Esophagus muscularis mucosa (tissue), 4 donors: ENCODE results near the gene DNAJA2. TPM values are rescaled to one million over a fixed set of nuclear protein-coding genes. Genes with fewer than 3 reads are reported as not detected.

Experiments
- DNase-seq: peaks from one replicate; pipeline ENCODE4 v3.0.0-alpha.2; 2017; ENCODE audit errors: extremely low spot score
- H3K27ac ChIP-seq, 4 donors: fragments of 200-600 bp; sonication (generic); replicated peaks in 1 of 4; 1 replicate in 3 of 4; 2 replicates in 1 of 4; pipeline ENCODE4 v1.5.1; 2016 to 2019; ENCODE audit warnings: mild to moderate bottlenecking in 1 of 4
- H3K27me3 ChIP-seq, 4 donors: fragments of 200-600 bp; sonication (generic); one replicate each; pipeline versions ENCODE4 v1.5.1 to v1.6.0; 2016 to 2019
- H3K36me3 ChIP-seq, 4 donors: fragments of 200-600 bp; sonication (generic); one replicate each; pipeline ENCODE4 v1.5.1; 2016 to 2019
- H3K4me1 ChIP-seq, 4 donors: fragments of 200-600 bp; sonication (generic); one replicate each; pipeline ENCODE4 v1.5.1; 2016 to 2019
- H3K4me3 ChIP-seq, 4 donors: fragments of 200-600 bp; sonication (generic); 1 replicate in 2 of 4; 2 replicates in 2 of 4; pipeline ENCODE4 v1.5.1; 2016 to 2019; ENCODE audit warnings: mild to moderate bottlenecking in 4 of 4, moderate library complexity in 1 of 4
- H3K9me3 ChIP-seq, 4 donors: fragments of 200-600 bp; sonication (generic); 1 replicate in 3 of 4; 2 replicates in 1 of 4; pipeline ENCODE4 v1.5.1; 2016 to 2019
- CTCF ChIP-seq, 3 experiments: fragments of 200-600 bp in 2 of 3; fragments of 450-650 bp in 1 of 3; sonication (generic) in 2 of 3; IDR thresholded peaks; one replicate each; pipeline ENCODE4 v1.5.1; 2017 to 2019; ENCODE audit warnings: antibody characterized with exemption in 3 of 3, mild to moderate bottlenecking in 2 of 3, moderate library complexity in 1 of 3
- EP300 ChIP-seq: sonication (generic); formaldehyde crosslinking; IDR thresholded peaks from one replicate; pipeline ENCODE4 v1.6.1; 2017; ENCODE audit warnings: antibody characterized with exemption
- POLR2A ChIP-seq: fragments of 450-650 bp; IDR thresholded peaks from one replicate; pipeline ENCODE4 v1.6.1; 2017; ENCODE audit warnings: antibody characterized with exemption, moderate library complexity, mild to moderate bottlenecking, low read depth
- POLR2AphosphoS5 ChIP-seq, 2 donors: sonication (generic); formaldehyde crosslinking; IDR thresholded peaks; one replicate each; pipeline ENCODE4 v1.6.1; 2017; ENCODE audit warnings: antibody characterized with exemption in 2 of 2
- WGBS: methylation state at CpG from one replicate; pipeline ENCODE4 v1.1.5; 2018; 5-methylcytosine and 5-hydroxymethylcytosine counted together
- intact Hi-C: fragments of 100-400 bp; cut with DNase I; formaldehyde crosslinking; loops from one replicate; pipeline ENCODE4 v1.15.1; 2023
- total RNA-seq, 4 donors: library from RNA; depleted of rRNA; stranded (reverse); fragments of >200 nt; gene quantifications; one replicate each; pipeline versions ENCODE4 v1.1.0 to v1.2.1, GENCODE V29; 2016

Gene DNAJA2
- total RNA-seq, 4 donors from 2014 or later = 48.4 to 68.2 (median 56.0) TPM

- Histone ChIP-seq H3K9me3 (no peaks in the 10 kb centered on the region), H3K27me3 (no peaks in the 10 kb centered on the region), H3K4me3 (no peak overlapping the region), H3K27ac (no peak overlapping the region), H3K4me1 (peaks cover 0 to 5% (median 0%) of the 10 kb centered on the region in 4 donors), H3K36me3 (peaks cover 6 to 59% (median 35%) of the 10 kb centered on the region in 4 donors)
- intact Hi-C loops = no loop called here
- WGBS = 78% methylated on average over 9 of the region's 9 CpGs
- no peak for TF ChIP-seq EP300
- no peak for TF ChIP-seq POLR2A
- no peak for TF ChIP-seq POLR2AphosphoS5 (IDR thresholded peaks at IDR 0.05)
- TF ChIP-seq CTCF (IDR thresholded peaks at IDR 0.05) = no peak
- no peak for DNase-seq
These were observed 52.9 kb downstream of the DNAJA2 start for GRCh38 chr16:46920402-46921068.

GRCh38 chr16:46918905-46919792, 54.3 kb downstream of the DNAJA2 start:
- no peaks in the 10 kb centered on the region for H3K9me3 ChIP-seq
- H3K4me3 ChIP-seq = no peak overlapping the region
- intact Hi-C loops = no loop called here
- H3K27ac ChIP-seq = no peak overlapping the region
- no peak for DNase-seq
- peaks cover 6 to 56% (median 28%) of the 10 kb centered on the region in 4 donors for H3K36me3 ChIP-seq
- 71% methylated on average over 16 of the region's 21 CpGs for WGBS
- H3K4me1 ChIP-seq = peaks cover 0 to 5% (median 0%) of the 10 kb centered on the region in 4 donors
- no peaks in the 10 kb centered on the region for H3K27me3 ChIP-seq
- TF ChIP-seq POLR2A (no peak), EP300 (no peak), CTCF (IDR thresholded peaks at IDR 0.05) (no peak), POLR2AphosphoS5 (IDR thresholded peaks at IDR 0.05) (no peak)

- Histone ChIP-seq H3K36me3 (peaks cover 0 to 49% (median 24%) of the 10 kb centered on the region in 4 donors), H3K9me3 (no peaks in the 10 kb centered on the region), H3K4me3 (no peak overlapping the region), H3K27ac (no peak overlapping the region), H3K4me1 (no peaks in the 10 kb centered on the region), H3K27me3 (no peaks in the 10 kb centered on the region)
- intact Hi-C loops = no loop called here
- no peak for DNase-seq
- TF ChIP-seq POLR2AphosphoS5 (IDR thresholded peaks at IDR 0.05) = no peak
- no peak for TF ChIP-seq POLR2A
- TF ChIP-seq CTCF (IDR thresholded peaks at IDR 0.05) = no peak
- no peak for TF ChIP-seq EP300
- WGBS = 77% methylated on average over 5 of the region's 11 CpGs
These were observed 55.1 kb downstream of the DNAJA2 start for GRCh38 chr16:46918400-46918799.

- Histone ChIP-seq H3K4me3 (no peak overlapping the region), H3K27ac (no peak overlapping the region), H3K36me3 (peaks cover 0 to 45% (median 16%) of the 10 kb centered on the region in 4 donors), H3K9me3 (no peaks in the 10 kb centered on the region), H3K27me3 (no peaks in the 10 kb centered on the region), H3K4me1 (no peaks in the 10 kb centered on the region)
- TF ChIP-seq POLR2A (no peak), EP300 (no peak), CTCF (IDR thresholded peaks at IDR 0.05) (no peak), POLR2AphosphoS5 (IDR thresholded peaks at IDR 0.05) (no peak)
- DNase-seq = no peak
- intact Hi-C loops = no loop called here
- WGBS = 93% methylated on average over 3 of the region's 3 CpGs
These were observed 56.5 kb downstream of the DNAJA2 start for GRCh38 chr16:46916980-46917379.
